Heart left ventricle (tissue), 16 donors: ENCODE data around the gene ACSS3. TPM values are rescaled to one million over a fixed set of nuclear protein-coding genes. Genes with fewer than 3 reads are reported as not detected.
"Not testable (repeated sequence)": the region's sequence is repeated elsewhere in the genome, so short reads cannot be mapped to it uniquely, and the experiment has no call there.

ENCODE experiments used
- ATAC-seq, 4 donors: fragments of 200-7000 bp; cut with Tn5 transposase; one replicate each; pipeline ENCODE4 v1.9.1; 2020 to 2022; ENCODE audit warnings: moderate library complexity in 4 of 4, mild to moderate bottlenecking in 3 of 4, moderate number of reproducible peaks in 1 of 4
- DNase-seq, 5 donors: peaks; one replicate each; pipeline ENCODE4 v3.0.0-alpha.2; 2020
- H3K27ac ChIP-seq, 12 donors: fragments of 200-600 bp; sonication (generic) in 4 of 12; one replicate each; pipeline versions ENCODE4 v1.5.0 to v1.8.0; 2016 to 2022; ENCODE audit warnings: mild to moderate bottlenecking in 2 of 12
- H3K27me3 ChIP-seq, 9 donors: fragments of 200-600 bp; sonication (generic) in 2 of 9; one replicate each; pipeline versions ENCODE4 v1.5.1 to v1.8.0; 2016 to 2022; ENCODE audit warnings: mild to moderate bottlenecking in 3 of 9
- H3K36me3 ChIP-seq, 9 donors: fragments of 200-600 bp; sonication (generic) in 2 of 9; one replicate each; pipeline versions ENCODE4 v1.5.0 to v1.8.0; 2018 to 2022; ENCODE audit warnings: mild to moderate bottlenecking in 2 of 9
- H3K4me1 ChIP-seq, 12 donors: fragments of 200-600 bp; sonication (generic) in 4 of 12; one replicate each; pipeline versions ENCODE4 v1.5.0 to v1.8.0; 2016 to 2022; ENCODE audit warnings: mild to moderate bottlenecking in 3 of 12
- H3K4me3 ChIP-seq, 12 donors: fragments of 200-600 bp; sonication (generic) in 4 of 12; one replicate each; pipeline versions ENCODE4 v1.5.0 to v1.8.0; 2017 to 2022; ENCODE audit warnings: mild to moderate bottlenecking in 9 of 12, moderate library complexity in 4 of 12
- H3K9me3 ChIP-seq, 12 donors: fragments of 200-600 bp; sonication (generic) in 4 of 12; one replicate each; pipeline versions ENCODE4 v1.5.0 to v1.8.0; 2016 to 2022; ENCODE audit warnings: mild to moderate bottlenecking in 1 of 12
- POLR2A ChIP-seq, 2 donors: fragments of 450-650 bp; IDR thresholded peaks; one replicate each; pipeline ENCODE4 v1.6.1; 2017; ENCODE audit warnings: antibody characterized with exemption in 2 of 2, mild to moderate bottlenecking in 2 of 2, moderate library complexity in 2 of 2
- WGBS, 4 donors: extraction: QIAGEN DNeasy Blood & Tissue Kit in 2 of 4; methylation state at CpG; one replicate each; pipeline versions ENCODE4 v1.1.5 to v1.1.7; 2013 to 2018; 5-methylcytosine and 5-hydroxymethylcytosine counted together
- intact Hi-C, 10 donors: fragments of 100-400 bp; cut with DNase I; formaldehyde crosslinking; loops; one replicate each; pipeline versions ENCODE4 v1.11.1 to v1.14.2; 2022
- polyA plus RNA-seq, 2 donors: library from polyadenylated mRNA; stranded (reverse); fragments of 200-250 nt; gene quantifications; one replicate each; pipeline ENCODE4 v1.2.3, GENCODE V29; 2013
- total RNA-seq, 9 donors: library from RNA; depleted of rRNA in 2 of 9; stranded (reverse); fragments of >200 nt in 2 of 9; fragmentation: NEBNext Ultra II Directional in 3 of 9; extraction: Animal tissue kit (Norgen Biotek cat#: 25700) in 3 of 9; gene quantifications; one replicate each; pipeline versions ENCODE4 v1.1.0 to v1.2.4, GENCODE V29; 2016 to 2023
- TF ChIP-seq, protein P1 (sequence below), 12 donors: fragments of 200-600 bp; sonication (generic) in 4 of 12; IDR thresholded peaks; one replicate each; pipeline versions ENCODE4 v1.5.0 to v1.8.0; 2018 to 2022; ENCODE audit warnings: antibody characterized with exemption in 12 of 12, mild to moderate bottlenecking in 5 of 12
- donor health status: ischemic (EF 13 %, LVEDD 7.1; RV severe dilation, severe dysfunction).
- donor health status: healthy with polysubstance abuse.
- donor health status: DM: no; HTN: yes; CAD: no.
- donor health status: DM: no; HTN: no; CAD: no.
- donor health status: ischemic (EF 25% LVEDD 6.9; RV normal size, moderate dysfunction).
- donor health status: ischemic (EF 25% LVEDD 5.7; RV mildly dilated, moderate dysfunction).
- donor health status: healthy.
- donor health status: DM: yes; HTN: yes; CAD: no.
- donor health status: ischemic (EF 35%, LVEDD 5.7; RV mildly dilated, moderate dysfunction).
- donor health status: nonischemic (EF 11% LVEDD 7.7; RV severe dilation, severe dysfunction).
- donor health status: DM: yes; HTN: yes; CAD: no.
- donor health status: PGD.
- donor health status: ischemic (EF 29% LVEDD 5.4; RV normal size, mild dysfunction).
- donor health status: nonischemic (EF 23%, LVEDD 6.1; RV moderate dilation, normal function).

ACSS3 gene
- total and polyA plus RNA-seq, 11 donors: 8.6 to 36.0 (median 27.5) TPM

DNA sequence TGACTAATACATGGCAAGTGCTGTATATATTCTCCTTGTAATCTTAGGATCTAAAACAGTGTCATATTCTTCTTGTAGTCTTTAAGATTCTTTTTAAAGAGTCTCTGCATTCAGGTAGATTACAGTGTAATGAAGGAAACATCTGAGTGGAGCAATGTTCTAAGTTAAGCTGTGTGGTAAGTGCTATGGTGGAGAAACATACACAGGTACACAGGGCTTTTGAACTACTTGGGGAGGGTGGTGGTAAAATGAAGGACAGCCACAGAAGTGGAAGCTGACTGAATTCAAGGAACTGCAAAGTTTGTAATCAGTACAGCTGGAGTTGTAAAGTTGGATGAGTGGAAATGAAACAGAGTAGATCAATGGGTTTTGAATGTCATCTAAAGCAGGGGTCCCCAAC is 27.8 kb downstream of the ACSS3 start:
- Histone ChIP-seq H3K27ac (no peak overlapping the region), H3K36me3 (peaks cover 0 to 16% (median 6%) of the 10 kb centered on the region in 9 donors), H3K27me3 (no peaks in the 10 kb centered on the region), H3K4me3 (no peak overlapping the region), H3K9me3 (no peaks in the 10 kb centered on the region), H3K4me1 (peaks cover 0 to 2% (median 0%) of the 10 kb centered on the region in 12 donors)
- TF ChIP-seq, protein P1, sequence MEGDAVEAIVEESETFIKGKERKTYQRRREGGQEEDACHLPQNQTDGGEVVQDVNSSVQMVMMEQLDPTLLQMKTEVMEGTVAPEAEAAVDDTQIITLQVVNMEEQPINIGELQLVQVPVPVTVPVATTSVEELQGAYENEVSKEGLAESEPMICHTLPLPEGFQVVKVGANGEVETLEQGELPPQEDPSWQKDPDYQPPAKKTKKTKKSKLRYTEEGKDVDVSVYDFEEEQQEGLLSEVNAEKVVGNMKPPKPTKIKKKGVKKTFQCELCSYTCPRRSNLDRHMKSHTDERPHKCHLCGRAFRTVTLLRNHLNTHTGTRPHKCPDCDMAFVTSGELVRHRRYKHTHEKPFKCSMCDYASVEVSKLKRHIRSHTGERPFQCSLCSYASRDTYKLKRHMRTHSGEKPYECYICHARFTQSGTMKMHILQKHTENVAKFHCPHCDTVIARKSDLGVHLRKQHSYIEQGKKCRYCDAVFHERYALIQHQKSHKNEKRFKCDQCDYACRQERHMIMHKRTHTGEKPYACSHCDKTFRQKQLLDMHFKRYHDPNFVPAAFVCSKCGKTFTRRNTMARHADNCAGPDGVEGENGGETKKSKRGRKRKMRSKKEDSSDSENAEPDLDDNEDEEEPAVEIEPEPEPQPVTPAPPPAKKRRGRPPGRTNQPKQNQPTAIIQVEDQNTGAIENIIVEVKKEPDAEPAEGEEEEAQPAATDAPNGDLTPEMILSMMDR (IDR thresholded peaks at IDR 0.05): no peak
- TF ChIP-seq POLR2A (IDR thresholded peaks at IDR 0.05): no peak
- no peak for DNase-seq
- intact Hi-C loops: no loop called here
- ATAC-seq: no peak

DNA sequence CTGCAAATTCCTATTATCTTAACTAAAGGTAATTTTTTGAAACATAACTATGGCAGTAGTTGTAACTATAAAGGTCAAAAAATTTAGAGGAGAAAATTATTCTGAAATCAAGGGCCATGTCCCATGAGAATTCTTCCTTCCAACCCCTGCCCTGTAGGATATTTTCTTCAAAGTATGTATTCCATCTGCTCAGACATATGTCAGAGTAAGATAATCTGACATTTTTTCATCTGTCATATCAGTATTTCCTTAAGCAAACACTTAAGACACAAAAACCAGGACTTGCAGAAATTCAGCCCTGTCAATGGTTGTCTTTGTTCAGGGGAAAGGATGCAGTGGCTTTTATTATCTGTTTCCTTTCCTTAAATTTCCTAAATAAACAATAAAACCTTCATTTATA is 36.3 kb downstream of the ACSS3 start:
- TF ChIP-seq, protein P1 (IDR thresholded peaks at IDR 0.05): no peak
- no peak for TF ChIP-seq POLR2A (IDR thresholded peaks at IDR 0.05)
- no peak for ATAC-seq
- Histone ChIP-seq H3K4me1 (no peaks in the 10 kb centered on the region), H3K36me3 (peaks cover 0 to 56% (median 6%) of the 10 kb centered on the region in 9 donors), H3K4me3 (no peak overlapping the region), H3K27me3 (no peaks in the 10 kb centered on the region), H3K27ac (no peak overlapping the region), H3K9me3 (no peaks in the 10 kb centered on the region)
- intact Hi-C loops: no loop called here
- DNase-seq: no peak

- H3K9me3 ChIP-seq, intact Hi-C loops: not testable (repeated sequence)
- WGBS, 4 donors: 68 to 93% (median 89%) methylated on average over 3 of the region's 3 CpGs
Observed at GRCh38 chr12:81119069-81119468, 41.2 kb downstream of the ACSS3 start.

GRCh38 chr12:81120961-81121360 is 43.1 kb downstream of the ACSS3 start:
- intact Hi-C loops: loop anchor here in 2 of 10 donors (10.0 kb wide), 2 partner anchors 286 to 706 kb away; no protein-coding TSS in a partner anchor

More at GRCh38 chr12:81119069-81119468, 41.2 kb downstream of the ACSS3 start:
- H3K4me1 ChIP-seq, H3K27me3 ChIP-seq, H3K4me3 ChIP-seq, DNase-seq, ATAC-seq, H3K27ac ChIP-seq: not testable (repeated sequence)
- H3K36me3 ChIP-seq: peaks cover 0 to 20% (median 0%) of the 10 kb centered on the region in 9 donors

More at GRCh38 chr12:81120961-81121360, 43.1 kb downstream of the ACSS3 start:
- Histone ChIP-seq H3K9me3 (peaks cover 0 to 7% (median 0%) of the 10 kb centered on the region in 12 donors), H3K27me3 (no peaks in the 10 kb centered on the region), H3K4me3 (no peak overlapping the region), H3K27ac (no peak overlapping the region), H3K36me3 (peaks cover 0 to 13% (median 0%) of the 10 kb centered on the region in 9 donors), H3K4me1 (peaks cover 0 to 3% (median 0%) of the 10 kb centered on the region in 12 donors)
- ATAC-seq (no peak), DNase-seq (no peak)
- TF ChIP-seq POLR2A (IDR thresholded peaks at IDR 0.05): no peak
- TF ChIP-seq, protein P1 (IDR thresholded peaks at IDR 0.05): no peak
- 43 to 73% (median 58%) methylated on average over 2 of the region's 2 CpGs for WGBS, 4 donors
